Hematopoietic multipotent progenitor cell treated with erythropoietin and hydrocortisone succinate and interleukin-3 and kit ligand, for 15 days (in vitro differentiated cells): ENCODE data around the gene MYG1.
A peak's percentile ranks its signal among the peaks of the same experiment; 100 is the strongest.
"Not testable (repeated sequence)": the region's sequence is repeated elsewhere in the genome, so short reads cannot be mapped to it uniquely, and the experiment has no call there.

Experiments used
- DNase-seq: peaks from one replicate; pipeline ENCODE4 v3.0.0-alpha.2; 2015; ENCODE audit warnings: low spot score

Gene MYG1

GRCh38 chr12:53287741-53288216 is 11.7 kb upstream of the MYG1 start:
- DNase-seq: peak; percentile 72

- no peak for DNase-seq
Observed at GRCh38 chr12:53288322-53288721, 11.2 kb upstream of the MYG1 start.

- DNase-seq: no peak
Observed at GRCh38 chr12:53289891-53290290, 9.6 kb upstream of the MYG1 start.

- no peak for DNase-seq
Observed at GRCh38 chr12:53290661-53291060, 8.8 kb upstream of the MYG1 start.

GRCh38 chr12:53292426-53292825 is 7.1 kb upstream of the MYG1 start:
- DNase-seq: no peak

GRCh38 chr12:53295070-53295890 is 4.2 kb upstream of the MYG1 start, which contains the start of gene PFDN5:
PFDN5 (plus strand) TSS chr12:53295542; CDS start chr12:53295568, 26 bp downstream.
- peak; percentile 81 for DNase-seq

GRCh38 chr12:53295891-53296219 is 3.6 kb upstream of the MYG1 start:
- DNase-seq: no peak

- not testable (repeated sequence) for DNase-seq
Observed at GRCh38 chr12:53297106-53297505, 2.4 kb upstream of the MYG1 start.

- no peak for DNase-seq
Observed at GRCh38 chr12:53298164-53298563, 1.3 kb upstream of the MYG1 start.

- peak; percentile 63 for DNase-seq
Observed at GRCh38 chr12:53299101-53299453, 418 bp upstream of the MYG1 start.

- DNase-seq: no peak
Observed at GRCh38 chr12:53300187-53300586, 692 bp downstream of the MYG1 start.

GRCh38 chr12:53302903-53303302 is 3.4 kb downstream of the MYG1 start:
- no peak for DNase-seq

- DNase-seq: no peak
Observed at GRCh38 chr12:53306826-53307225, 7.3 kb downstream of the MYG1 start.

- DNase-seq: no peak
Observed at GRCh38 chr12:53308276-53308675, 8.8 kb downstream of the MYG1 start.

- DNase-seq: no peak
Observed at GRCh38 chr12:53313996-53314395, 14.5 kb downstream of the MYG1 start.

- no peak for DNase-seq
Observed at GRCh38 chr12:53320352-53321195, 21.1 kb downstream of the MYG1 start.

GRCh38 chr12:53324113-53324778 is 24.8 kb downstream of the MYG1 start:
- DNase-seq: peak; percentile 60

- DNase-seq: peak; percentile 92
Observed at GRCh38 chr12:53324779-53325510, 25.4 kb downstream of the MYG1 start.

GRCh38 chr12:53325511-53326061 is 26.1 kb downstream of the MYG1 start:
- DNase-seq: no peak

- no peak for DNase-seq
Observed at GRCh38 chr12:53326460-53327185, 27.1 kb downstream of the MYG1 start.
